ENCODE results near the gene ACTN4.

Gene ACTN4

GRCh38 chr19:38742296-38742695 is 94.8 kb downstream of the ACTN4 start:
- Histone ChIP-seq H3K4me1 (ENCODE audit: control insufficient read depth in 1 of 2, insufficient read depth in 1 of 2, low read depth in 1 of 2, low read length in 1 of 2) (peaks cover 4 to 5% of the 10 kb centered on the region in 2 experiments), H3K27ac (no peak overlapping the region), H3K27me3 (peaks cover 18% of the 10 kb centered on the region), H3K9me3 (no peaks in the 10 kb centered on the region), H3K4me3 (ENCODE audit: low read depth in 1 of 2, low read length in 1 of 2) (no peak overlapping the region), H3K36me3 (no peaks in the 10 kb centered on the region)
- no peak for TF ChIP-seq CTCF (IDR thresholded peaks at IDR 0.05)

GRCh38 chr19:38742906-38743305 is 95.5 kb downstream of the ACTN4 start:
- Histone ChIP-seq H3K27me3 (peaks cover 12% of the 10 kb centered on the region), H3K36me3 (no peaks in the 10 kb centered on the region), H3K4me1 (ENCODE audit: control insufficient read depth in 1 of 2, insufficient read depth in 1 of 2, low read depth in 1 of 2, low read length in 1 of 2) (no peaks in the 10 kb centered on the region), H3K27ac (no peak overlapping the region), H3K9me3 (no peaks in the 10 kb centered on the region), H3K4me3 (ENCODE audit: low read depth in 1 of 2, low read length in 1 of 2) (no peak overlapping the region)
- TF ChIP-seq CTCF (IDR thresholded peaks at IDR 0.05), result no peak

GRCh38 chr19:38743394-38744297 is 96.2 kb downstream of the ACTN4 start:
- Histone ChIP-seq H3K27ac (no peak overlapping the region), H3K4me1 (ENCODE audit: control insufficient read depth in 1 of 2, insufficient read depth in 1 of 2, low read depth in 1 of 2, low read length in 1 of 2) (no peaks in the 10 kb centered on the region), H3K36me3 (no peaks in the 10 kb centered on the region), H3K9me3 (no peaks in the 10 kb centered on the region), H3K27me3 (peaks cover 7% of the 10 kb centered on the region), H3K4me3 (ENCODE audit: low read depth in 1 of 2, low read length in 1 of 2) (no peak overlapping the region)
- TF ChIP-seq CTCF (IDR thresholded peaks at IDR 0.05), result no peak

- Histone ChIP-seq H3K4me3 (ENCODE audit: low read depth in 1 of 2, low read length in 1 of 2) (no peak within 1 kb of the TSS), H3K27ac (no peak within 1 kb of the TSS), H3K27me3 (peaks cover 4% of the 10 kb centered on the region), H3K4me1 (ENCODE audit: control insufficient read depth in 1 of 2, insufficient read depth in 1 of 2, low read depth in 1 of 2, low read length in 1 of 2) (no peaks in the 10 kb centered on the region), H3K9me3 (no peaks in the 10 kb centered on the region), H3K36me3 (no peaks in the 10 kb centered on the region)
- no peak for TF ChIP-seq CTCF (IDR thresholded peaks at IDR 0.05)
Measured at GRCh38 chr19:38744298-38744681, 96.8 kb downstream of the ACTN4 start, which contains the start of gene CAPN12. CAPN12 (minus strand) TSS chr19:38744474; CDS start chr19:38744165, 309 bp downstream.

- Histone ChIP-seq H3K36me3 (no peaks in the 10 kb centered on the region), H3K27me3 (peaks cover 7% of the 10 kb centered on the region), H3K4me1 (ENCODE audit: control insufficient read depth in 1 of 2, insufficient read depth in 1 of 2, low read depth in 1 of 2, low read length in 1 of 2) (no peaks in the 10 kb centered on the region), H3K4me3 (ENCODE audit: low read depth in 1 of 2, low read length in 1 of 2) (no peak overlapping the region), H3K9me3 (no peaks in the 10 kb centered on the region), H3K27ac (no peak overlapping the region)
- no peak for TF ChIP-seq CTCF (IDR thresholded peaks at IDR 0.05)
Measured at GRCh38 chr19:38744874-38745273, 97.4 kb downstream of the ACTN4 start.
